ENCODE results near the gene LHCGR. TPM values are rescaled to one million over a fixed set of nuclear protein-coding genes. Genes with fewer than 3 reads are reported as not detected.

Gene LHCGR
- total RNA-seq, 3 donors from 2014 or later (not counting 1 experiment from before 2014, with no cell fraction given): not detected

GRCh38 chr2:48779019-48779716, 23.6 kb upstream of the LHCGR start:
- Mint-ChIP-seq H3K4me1 (no peaks in the 10 kb centered on the region), H3K9me3 (peaks cover 11 to 12% of the 10 kb centered on the region in 2 donors), H3K4me3 (no peak overlapping the region), H3K27me3 (ENCODE audit: low read depth in 2 of 2) (peaks cover 0 to 2% of the 10 kb centered on the region in 2 donors), H3K27ac (no peak overlapping the region), H3K36me3 (peaks cover 4% of the 10 kb centered on the region)
- Histone ChIP-seq H3K36me3 (ENCODE audit: control insufficient read depth, insufficient read depth, low read length) (no peaks in the 10 kb centered on the region), H3K9me3 (ENCODE audit: control insufficient read depth, insufficient read depth, low read length) (no peaks in the 10 kb centered on the region), H3K27me3 (ENCODE audit: control insufficient read depth, insufficient read depth, low read length) (no peaks in the 10 kb centered on the region), H3K4me1 (ENCODE audit: control insufficient read depth, insufficient read depth, low read length) (no peaks in the 10 kb centered on the region), H3K27ac (ENCODE audit: low read length) (no peak overlapping the region), H3K4me3 (ENCODE audit: low read length) (no peak overlapping the region)
- WGBS (ENCODE audit: insufficient coverage): 82% methylated on average over 4 of the region's 4 CpGs
- intact Hi-C loops (cut with micrococcal nuclease): no loop called here
- ATAC-seq (no peak), DNase-seq (no peak)
- TF ChIP-seq CTCF (IDR thresholded peaks at IDR 0.05): no peak

DNA sequence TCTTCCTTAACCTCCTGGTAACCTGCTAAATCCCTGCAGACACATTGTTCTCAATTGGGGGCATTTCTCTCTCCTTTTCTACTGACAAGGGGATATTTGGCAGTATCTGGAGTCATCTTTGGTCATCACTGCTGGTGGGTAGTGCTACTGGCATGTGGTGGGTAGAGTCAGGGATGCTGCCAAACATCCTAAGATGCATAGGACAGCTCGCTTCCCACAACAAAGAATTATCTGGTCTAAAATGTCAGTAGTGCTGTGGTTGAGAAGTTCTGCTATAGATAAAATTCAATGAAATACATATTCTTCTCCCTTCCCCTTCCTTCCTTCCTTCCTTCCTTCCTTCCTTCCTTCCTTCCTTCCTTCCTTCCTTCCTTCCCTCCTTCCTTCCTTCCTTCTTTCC, 18.7 kb upstream of the LHCGR start:
- TF ChIP-seq CTCF (IDR thresholded peaks at IDR 0.05): no peak
- H3K36me3 Mint-ChIP-seq: no peaks in the 10 kb centered on the region
- H3K27me3 Mint-ChIP-seq (ENCODE audit: low read depth in 2 of 2): peaks cover 0 to 2% of the 10 kb centered on the region in 2 donors
- Histone ChIP-seq H3K4me3 (ENCODE audit: low read length) (no peak overlapping the region), H3K27ac (ENCODE audit: low read length) (no peak overlapping the region), H3K4me1 (ENCODE audit: control insufficient read depth, insufficient read depth, low read length) (no peaks in the 10 kb centered on the region), H3K36me3 (ENCODE audit: control insufficient read depth, insufficient read depth, low read length) (no peaks in the 10 kb centered on the region), H3K9me3 (ENCODE audit: control insufficient read depth, insufficient read depth, low read length) (no peaks in the 10 kb centered on the region), H3K27me3 (ENCODE audit: control insufficient read depth, insufficient read depth, low read length) (no peaks in the 10 kb centered on the region)
- H3K4me3 Mint-ChIP-seq: no peak overlapping the region
- H3K27ac Mint-ChIP-seq: no peak overlapping the region
- ATAC-seq: no peak
- peaks cover 5% of the 10 kb centered on the region in 2 donors for H3K9me3 Mint-ChIP-seq
- intact Hi-C loops (cut with micrococcal nuclease): no loop called here
- 100% methylated on average over 1 of the region's 1 CpG for WGBS (ENCODE audit: insufficient coverage)
- no peak for DNase-seq
- H3K4me1 Mint-ChIP-seq: no peaks in the 10 kb centered on the region

- H3K36me3 ChIP-seq (ENCODE audit: control insufficient read depth, insufficient read depth, low read length): no peaks in the 10 kb centered on the region
- no peak overlapping the region for H3K4me3 ChIP-seq (ENCODE audit: low read length)
- intact Hi-C loops (cut with micrococcal nuclease): no loop called here
- 84% methylated on average over 2 of the region's 4 CpGs for WGBS (ENCODE audit: insufficient coverage)
- H3K4me1 ChIP-seq (ENCODE audit: control insufficient read depth, insufficient read depth, low read length): no peaks in the 10 kb centered on the region
- no peak overlapping the region for H3K27ac Mint-ChIP-seq
- DNase-seq (no peak), ATAC-seq (no peak)
- no peak overlapping the region for H3K4me3 Mint-ChIP-seq
- H3K4me1 Mint-ChIP-seq: no peaks in the 10 kb centered on the region
- TF ChIP-seq CTCF (IDR thresholded peaks at IDR 0.05): no peak
- H3K27me3 ChIP-seq (ENCODE audit: control insufficient read depth, insufficient read depth, low read length): no peaks in the 10 kb centered on the region
- H3K36me3 Mint-ChIP-seq: no peaks in the 10 kb centered on the region
- H3K27me3 Mint-ChIP-seq (ENCODE audit: low read depth in 2 of 2): peaks cover 0 to 2% of the 10 kb centered on the region in 2 donors
- H3K27ac ChIP-seq (ENCODE audit: low read length): no peak overlapping the region
- H3K9me3 Mint-ChIP-seq: peaks cover 5% of the 10 kb centered on the region in 2 donors
- no peaks in the 10 kb centered on the region for H3K9me3 ChIP-seq (ENCODE audit: control insufficient read depth, insufficient read depth, low read length)
Observed at GRCh38 chr2:48771241-48772014, 15.9 kb upstream of the LHCGR start.
